IMR-90 (cell line): Measurements from ENCODE around the gene PLA2G4C. TPM values are rescaled to one million over a fixed set of nuclear protein-coding genes. Genes with fewer than 3 reads are reported as not detected.

ENCODE experiments used
- ATAC-seq: fragments of 200-7000 bp; cut with Tn5 transposase; 2 replicates; pipeline ENCODE4 v1.9.1; 2020; ENCODE audit warnings: low read depth, mild to moderate bottlenecking, moderate library complexity
- BruUV-seq: library from RNA; stranded (reverse); fragments of 400-500 nt; replicated peaks from 2 replicates; lab custom pipeline; 2021; lab: Mats Ljungman, UMichigan
- CTCF ChIA-PET: fragments of 300-600 bp; formaldehyde crosslinking; extraction: SDS; loops from one replicate; lab custom pipeline; 2021; ENCODE audit warnings: antibody characterized with exemption; lab: Yijun Ruan, JAX
- POLR2A ChIA-PET: fragments of 300-600 bp; sonication (Branson Sonifier 250); formaldehyde crosslinking; loops from one replicate; lab custom pipeline; 2022; ENCODE audit warnings: antibody characterized with exemption; ENCODE audit not compliant: unreplicated experiment; lab: Charles Lee
- DNase-seq: peaks from one replicate; pipeline ENCODE4 v3.0.0; 2013
- H2AFZ ChIP-seq: replicated peaks from 2 replicates; pipeline ENCODE3; 2013; ENCODE audit warnings: low read length, mild to moderate bottlenecking; ENCODE audit not compliant: poor library complexity
- H2AK5ac ChIP-seq: 2 replicates; pipeline ENCODE4 v1.6.1; 2013; ENCODE audit warnings: low read depth, low read length, inconsistent platforms
- H2AK9ac ChIP-seq: replicated peaks from 2 replicates; pipeline ENCODE3; 2013; ENCODE audit warnings: mild to moderate bottlenecking, low read depth, low read length, moderate library complexity; ENCODE audit not compliant: poor library complexity
- H2BK120ac ChIP-seq: 2 replicates; pipeline ENCODE4 v1.6.1; 2013; ENCODE audit warnings: low read depth, low read length, inconsistent platforms
- H2BK15ac ChIP-seq: 3 replicates; pipeline ENCODE4 v1.6.1; 2013; ENCODE audit warnings: low read depth, low read length, inconsistent platforms
- H2BK20ac ChIP-seq: 2 replicates; pipeline ENCODE4 v1.6.1; 2013; ENCODE audit warnings: low read depth, mild to moderate bottlenecking, inconsistent platforms, low read length, moderate library complexity
- H2BK5ac ChIP-seq: 2 replicates; pipeline ENCODE4 v1.6.1; 2013; ENCODE audit warnings: mild to moderate bottlenecking, low read depth, low read length, inconsistent platforms; ENCODE audit not compliant: poor library complexity, severe bottlenecking
- H3K14ac ChIP-seq: replicated peaks from 2 replicates; pipeline ENCODE4 v1.6.1; 2013; ENCODE audit warnings: low read depth, low read length, inconsistent platforms
- H3K18ac ChIP-seq: 2 replicates; pipeline ENCODE4 v1.6.1; 2013; ENCODE audit warnings: low read depth, low read length, control low read depth
- H3K23ac ChIP-seq: 2 replicates; pipeline ENCODE4 v1.6.1; 2013; ENCODE audit warnings: low read depth, low read length, inconsistent platforms
- H3K27ac ChIP-seq: 2 replicates; pipeline ENCODE4 v1.5.1; 2013; ENCODE audit warnings: mild to moderate bottlenecking, control low read depth, low read length; ENCODE audit not compliant: insufficient read depth
- H3K27me3 ChIP-seq: 2 replicates; pipeline ENCODE4 v1.6.1; 2013; ENCODE audit warnings: low read length; ENCODE audit not compliant: control insufficient read depth, insufficient read depth
- H3K36me3 ChIP-seq: 2 replicates; pipeline ENCODE4 v1.6.1; 2013; ENCODE audit warnings: low read length, mixed read lengths; ENCODE audit not compliant: control insufficient read depth, insufficient read depth
- H3K4ac ChIP-seq: 2 replicates; pipeline ENCODE4 v1.6.1; 2013; ENCODE audit warnings: low read depth, low read length, inconsistent platforms
- H3K4me1 ChIP-seq: 2 replicates; pipeline ENCODE4 v1.6.1; 2013; ENCODE audit warnings: low read length, mixed read lengths; ENCODE audit not compliant: control insufficient read depth, insufficient read depth
- H3K4me2 ChIP-seq: 2 replicates; pipeline ENCODE4 v1.6.1; 2013; ENCODE audit warnings: low read depth, mild to moderate bottlenecking, control low read depth, low read length, moderate library complexity
- H3K4me3 ChIP-seq: 2 replicates; pipeline ENCODE4 v1.5.1; 2013; ENCODE audit warnings: low read depth, mild to moderate bottlenecking, control low read depth, low read length, moderate library complexity; ENCODE audit not compliant: insufficient read depth
- H3K56ac ChIP-seq: 2 replicates; pipeline ENCODE4 v1.6.1; 2013; ENCODE audit warnings: low read length, inconsistent platforms; ENCODE audit not compliant: insufficient read depth; ENCODE audit errors: extremely low read depth
- H3K79me1 ChIP-seq, 2 experiments: 2 replicates each; pipeline ENCODE4 v1.6.1; 2013; ENCODE audit warnings: low read length in 2 of 2, inconsistent platforms in 1 of 2, low read depth in 1 of 2
- H3K9ac ChIP-seq: 2 replicates; pipeline ENCODE4 v1.6.1; 2013; ENCODE audit warnings: low read depth, low read length, control low read depth
- H3K9me1 ChIP-seq: 2 replicates; pipeline ENCODE4 v1.6.1; 2013; ENCODE audit warnings: low read length, inconsistent platforms; ENCODE audit not compliant: insufficient read depth
- H3K9me3 ChIP-seq: 2 replicates; pipeline ENCODE4 v1.6.1; 2013; ENCODE audit warnings: low read length; ENCODE audit not compliant: control insufficient read depth, insufficient read depth
- H4K20me1 ChIP-seq: 2 replicates; pipeline ENCODE4 v1.6.1; 2013; ENCODE audit warnings: low read length, inconsistent platforms; ENCODE audit not compliant: insufficient read depth
- H4K5ac ChIP-seq: 2 replicates; pipeline ENCODE4 v1.6.1; 2013; ENCODE audit warnings: mild to moderate bottlenecking, low read depth, low read length, control low read depth
- H4K8ac ChIP-seq, 2 experiments: 2 replicates each; pipeline ENCODE4 v1.6.1; 2013; ENCODE audit warnings: low read depth in 2 of 2, low read length in 2 of 2, control low read depth in 1 of 2, inconsistent platforms in 1 of 2
- H4K91ac ChIP-seq: 2 replicates; pipeline ENCODE4 v1.6.1; 2013; ENCODE audit warnings: low read depth, low read length, inconsistent platforms; ENCODE audit not compliant: insufficient read depth
- BHLHE40 ChIP-seq: fragments of 150-350 bp; IDR thresholded peaks from 2 replicates; pipeline ENCODE4 v1.6.1; 2016; ENCODE audit warnings: mild to moderate bottlenecking, low read depth, low read length
- CEBPB ChIP-seq: IDR thresholded peaks from 2 replicates; pipeline ENCODE4 v1.6.1; 2012; ENCODE audit warnings: low read depth, low read length, improper control_type of control experiment
- CHD1 ChIP-seq: IDR thresholded peaks from 2 replicates; pipeline ENCODE4 v1.6.1; 2012; ENCODE audit warnings: low read depth, low read length, improper control_type of control experiment
- FOS ChIP-seq: fragments of 150-350 bp; IDR thresholded peaks from 2 replicates; pipeline ENCODE4 v1.6.1; 2016; ENCODE audit warnings: low read depth, low read length
- MAFK ChIP-seq: IDR thresholded peaks from 2 replicates; pipeline ENCODE4 v1.6.1; 2012; ENCODE audit warnings: low read depth, low read length, improper control_type of control experiment
- MAZ ChIP-seq: IDR thresholded peaks from 2 replicates; pipeline ENCODE4 v1.6.1; 2012; ENCODE audit warnings: low read depth, mild to moderate bottlenecking, low read length, improper control_type of control experiment, moderate library complexity, borderline replicate concordance
- NFE2L2 ChIP-seq: fragments of 150-350 bp; IDR thresholded peaks from 2 replicates; pipeline ENCODE4 v1.6.1; 2016; ENCODE audit warnings: low read depth, mild to moderate bottlenecking, low read length
- POLR2A ChIP-seq: IDR thresholded peaks from 2 replicates; pipeline ENCODE4 v1.6.1; 2012; ENCODE audit warnings: mild to moderate bottlenecking, low read depth, low read length
- RCOR1 ChIP-seq: IDR thresholded peaks from 2 replicates; pipeline ENCODE4 v1.6.1; 2012; ENCODE audit warnings: mild to moderate bottlenecking, low read length, improper control_type of control experiment; ENCODE audit not compliant: insufficient replicate concordance
- SMC3 ChIP-seq: fragments of 150-350 bp; IDR thresholded peaks from 2 replicates; pipeline ENCODE4 v1.6.1; 2016; ENCODE audit warnings: low read depth, mild to moderate bottlenecking, antibody characterized with exemption, low read length, moderate library complexity
- WGBS, 2 experiments: methylation state at CpG; one replicate each; pipeline versions ENCODE4 v1.1.5 to v1.1.7; 2013; ENCODE audit warnings: missing lambda C conversion rate in 2 of 2; ENCODE audit not compliant: insufficient read length in 1 of 2; ENCODE audit errors: extremely low coverage in 2 of 2; 5-methylcytosine and 5-hydroxymethylcytosine counted together
- dilution Hi-C: fragments of 300-500 bp; cut with HindIII; formaldehyde crosslinking; loops from one replicate; pipeline ENCODE4 v1.14.3; 2018; ENCODE audit warnings: low sequenced_read_pairs; ENCODE audit not compliant: unreplicated experiment
- in situ Hi-C: fragments of 300-500 bp; cut with MboI; formaldehyde crosslinking; loops from 3 replicates; pipeline ENCODE4 v1.14.3; 2019; ENCODE audit warnings: low sequenced_read_pairs, inconsistent platforms, mixed read lengths
- intact Hi-C: fragments of 100-400 bp; cut with micrococcal nuclease; formaldehyde crosslinking; loops from 2 replicates; pipeline ENCODE4 v1.10.0; 2022
- polyA plus RNA-seq, 3 experiments: library from polyadenylated mRNA; depleted of rRNA; stranded (reverse); fragments of >200 nt; gene quantifications; 2 replicates each; pipeline ENCODE4 v1.2.3, GENCODE V29; 2012; ENCODE audit warnings: low replicate concordance in 1 of 3
- total RNA-seq: library from RNA; depleted of rRNA; stranded (reverse); fragments of >200 nt; gene quantifications from 2 replicates; pipeline ENCODE4 v1.2.3, GENCODE V29; 2012
- TF ChIP-seq, protein P1 (sequence below): fragments of 150-350 bp; IDR thresholded peaks from 2 replicates; pipeline ENCODE4 v1.6.1; 2017; ENCODE audit warnings: mild to moderate bottlenecking, antibody characterized with exemption, low read length, low read depth
- TF ChIP-seq, protein P2 (sequence below): conservative IDR thresholded peaks from 2 replicates; pipeline ENCODE4 v1.5.1; 2012; ENCODE audit warnings: mild to moderate bottlenecking, low read depth, low read length, improper control_type of control experiment
- TF ChIP-seq, protein P3 (sequence below): fragments of 150-350 bp; IDR thresholded peaks from 2 replicates; pipeline ENCODE4 v1.6.1; 2016; ENCODE audit warnings: low read depth, mild to moderate bottlenecking, low read length, moderate library complexity, borderline replicate concordance

The PLA2G4C gene
- total and polyA plus RNA-seq, 2 of the 4 experiments (the other 2 are of a cell fraction): 4.3 to 5.7 TPM

DNA sequence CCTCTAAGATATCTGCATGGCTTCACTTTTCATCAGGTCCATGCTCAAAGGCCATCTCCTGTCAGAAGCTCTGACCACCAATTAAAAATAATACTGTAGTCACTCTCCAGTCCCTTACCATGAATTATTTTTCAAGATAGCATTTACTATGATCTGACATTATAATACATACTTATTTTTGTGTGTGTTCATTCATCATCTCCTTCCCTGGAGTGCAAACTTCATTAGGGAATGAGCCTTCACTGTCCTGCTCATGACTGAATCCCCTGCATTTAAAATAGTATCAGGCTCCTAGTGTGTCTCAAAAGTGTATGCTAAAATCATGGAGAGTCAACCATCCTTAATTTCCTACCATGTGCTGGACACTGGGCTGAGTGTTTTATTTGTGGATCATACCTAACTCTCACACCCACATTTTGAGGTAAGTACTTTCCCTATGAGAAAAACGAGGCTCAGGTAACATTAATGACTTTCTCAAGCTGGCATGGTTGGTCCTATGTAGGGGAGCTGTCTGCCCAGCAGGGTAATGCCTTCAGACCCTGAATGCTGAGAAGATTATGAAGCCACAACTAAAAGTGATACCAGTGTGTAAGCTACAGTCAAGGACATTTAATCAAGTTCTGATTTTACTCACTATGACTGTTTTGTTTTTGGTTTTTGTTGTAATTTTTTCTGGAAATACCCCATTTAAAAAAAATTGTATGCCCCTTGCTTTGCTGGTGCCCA, 16.3 kb downstream of the PLA2G4C start:
- BruUV-seq: no TSS peak
- H3K23ac ChIP-seq: no peak overlapping the region
- intact Hi-C loops (no loop called here), in situ Hi-C loops (no loop called here), dilution Hi-C loops (no loop called here)
- H3K4me2 ChIP-seq: no peak overlapping the region
- no peak overlapping the region; the same call in 1 of the 2 replicates for H2AK5ac ChIP-seq
- H3K9me1 ChIP-seq: no peaks in the 10 kb centered on the region
- H3K27me3 ChIP-seq: no peaks in the 10 kb centered on the region; the same call in 1 of the 2 replicates
- no peak overlapping the region for H2BK120ac ChIP-seq
- no peak overlapping the region for H3K9ac ChIP-seq
- H2AK9ac ChIP-seq: no peak overlapping the region
- no peak overlapping the region for H3K4ac ChIP-seq
- H3K4me1 ChIP-seq: no peaks in the 10 kb centered on the region
- no peak overlapping the region for H3K14ac ChIP-seq
- no peak for TF ChIP-seq RCOR1
- no peak for TF ChIP-seq CHD1
- TF ChIP-seq, protein P1, sequence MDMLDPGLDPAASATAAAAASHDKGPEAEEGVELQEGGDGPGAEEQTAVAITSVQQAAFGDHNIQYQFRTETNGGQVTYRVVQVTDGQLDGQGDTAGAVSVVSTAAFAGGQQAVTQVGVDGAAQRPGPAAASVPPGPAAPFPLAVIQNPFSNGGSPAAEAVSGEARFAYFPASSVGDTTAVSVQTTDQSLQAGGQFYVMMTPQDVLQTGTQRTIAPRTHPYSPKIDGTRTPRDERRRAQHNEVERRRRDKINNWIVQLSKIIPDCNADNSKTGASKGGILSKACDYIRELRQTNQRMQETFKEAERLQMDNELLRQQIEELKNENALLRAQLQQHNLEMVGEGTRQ: no peak
- TF ChIP-seq SMC3: no peak
- TF ChIP-seq BHLHE40: no peak
- TF ChIP-seq, protein P2, sequence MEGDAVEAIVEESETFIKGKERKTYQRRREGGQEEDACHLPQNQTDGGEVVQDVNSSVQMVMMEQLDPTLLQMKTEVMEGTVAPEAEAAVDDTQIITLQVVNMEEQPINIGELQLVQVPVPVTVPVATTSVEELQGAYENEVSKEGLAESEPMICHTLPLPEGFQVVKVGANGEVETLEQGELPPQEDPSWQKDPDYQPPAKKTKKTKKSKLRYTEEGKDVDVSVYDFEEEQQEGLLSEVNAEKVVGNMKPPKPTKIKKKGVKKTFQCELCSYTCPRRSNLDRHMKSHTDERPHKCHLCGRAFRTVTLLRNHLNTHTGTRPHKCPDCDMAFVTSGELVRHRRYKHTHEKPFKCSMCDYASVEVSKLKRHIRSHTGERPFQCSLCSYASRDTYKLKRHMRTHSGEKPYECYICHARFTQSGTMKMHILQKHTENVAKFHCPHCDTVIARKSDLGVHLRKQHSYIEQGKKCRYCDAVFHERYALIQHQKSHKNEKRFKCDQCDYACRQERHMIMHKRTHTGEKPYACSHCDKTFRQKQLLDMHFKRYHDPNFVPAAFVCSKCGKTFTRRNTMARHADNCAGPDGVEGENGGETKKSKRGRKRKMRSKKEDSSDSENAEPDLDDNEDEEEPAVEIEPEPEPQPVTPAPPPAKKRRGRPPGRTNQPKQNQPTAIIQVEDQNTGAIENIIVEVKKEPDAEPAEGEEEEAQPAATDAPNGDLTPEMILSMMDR: no peak
- TF ChIP-seq NFE2L2: no peak
- TF ChIP-seq CEBPB: no peak
- TF ChIP-seq, protein P3, sequence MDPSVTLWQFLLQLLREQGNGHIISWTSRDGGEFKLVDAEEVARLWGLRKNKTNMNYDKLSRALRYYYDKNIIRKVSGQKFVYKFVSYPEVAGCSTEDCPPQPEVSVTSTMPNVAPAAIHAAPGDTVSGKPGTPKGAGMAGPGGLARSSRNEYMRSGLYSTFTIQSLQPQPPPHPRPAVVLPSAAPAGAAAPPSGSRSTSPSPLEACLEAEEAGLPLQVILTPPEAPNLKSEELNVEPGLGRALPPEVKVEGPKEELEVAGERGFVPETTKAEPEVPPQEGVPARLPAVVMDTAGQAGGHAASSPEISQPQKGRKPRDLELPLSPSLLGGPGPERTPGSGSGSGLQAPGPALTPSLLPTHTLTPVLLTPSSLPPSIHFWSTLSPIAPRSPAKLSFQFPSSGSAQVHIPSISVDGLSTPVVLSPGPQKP: no peak
- TF ChIP-seq POLR2A: no peak
- no peak for TF ChIP-seq FOS
- TF ChIP-seq MAFK: no peak
- no peak for TF ChIP-seq MAZ
- ATAC-seq (no peak), DNase-seq (no peak)
- no peak overlapping the region for H2BK5ac ChIP-seq
- WGBS, 2 experiments: no CpG with 5 or more reads among the region's 1 CpG
- H4K20me1 ChIP-seq: no peaks in the 10 kb centered on the region
- H3K56ac ChIP-seq: no peak overlapping the region
- H2AFZ ChIP-seq: no peak overlapping the region
- no peak overlapping the region for H2BK20ac ChIP-seq
- H4K91ac ChIP-seq: no peak overlapping the region
- no peak overlapping the region for H3K4me3 ChIP-seq
- no peak overlapping the region for H3K27ac ChIP-seq
- H3K79me1 ChIP-seq: no peaks in the 10 kb centered on the region
- CTCF ChIA-PET: no interaction called here
- no peak overlapping the region for H3K18ac ChIP-seq
- peaks cover 3% of the 10 kb centered on the region for H3K36me3 ChIP-seq
- POLR2A ChIA-PET: no interaction called here
- no peak overlapping the region for H4K5ac ChIP-seq
- peaks cover 9% of the 10 kb centered on the region; the same call in 1 of the 2 replicates for H3K9me3 ChIP-seq
- H4K8ac ChIP-seq: no peak overlapping the region
- no peak overlapping the region for H2BK15ac ChIP-seq
